GM12872 (cell line): ENCODE data around the gene TRMU.

Experiments used
- CTCF ChIP-seq: IDR thresholded peaks from 3 replicates; pipeline ENCODE4 v1.5.1; 2011; ENCODE audit warnings: low read depth, mild to moderate bottlenecking, low read length, moderate library complexity; ENCODE audit not compliant: insufficient read depth

TRMU gene

DNA sequence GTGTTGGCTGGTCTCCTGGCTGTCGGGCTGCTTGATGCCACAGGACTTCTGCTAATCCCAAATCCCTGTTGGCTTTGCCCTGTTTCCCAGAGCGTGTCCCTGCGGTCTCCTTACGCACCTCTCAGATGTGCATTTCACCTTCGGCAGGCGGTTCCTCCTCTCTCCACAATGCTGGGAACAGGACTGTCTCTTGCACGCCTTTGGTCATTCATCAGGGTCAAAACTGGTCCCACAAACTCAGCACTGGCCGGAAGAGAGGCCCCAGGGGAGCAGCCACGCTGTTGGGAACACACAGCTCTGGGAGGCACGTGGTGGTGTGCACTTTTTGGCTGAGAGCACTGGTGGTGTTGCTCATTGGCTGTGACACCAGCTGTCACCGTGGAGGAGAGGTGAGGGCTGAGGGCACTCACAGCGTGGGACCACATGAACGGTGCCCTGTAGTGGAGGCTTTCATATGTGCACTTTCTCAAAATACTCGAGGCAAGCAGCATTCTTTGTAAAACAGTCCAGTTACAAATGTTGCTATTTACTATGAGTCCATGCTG lies 15.3 kb upstream of the TRMU start:
- no peak for TF ChIP-seq CTCF

DNA sequence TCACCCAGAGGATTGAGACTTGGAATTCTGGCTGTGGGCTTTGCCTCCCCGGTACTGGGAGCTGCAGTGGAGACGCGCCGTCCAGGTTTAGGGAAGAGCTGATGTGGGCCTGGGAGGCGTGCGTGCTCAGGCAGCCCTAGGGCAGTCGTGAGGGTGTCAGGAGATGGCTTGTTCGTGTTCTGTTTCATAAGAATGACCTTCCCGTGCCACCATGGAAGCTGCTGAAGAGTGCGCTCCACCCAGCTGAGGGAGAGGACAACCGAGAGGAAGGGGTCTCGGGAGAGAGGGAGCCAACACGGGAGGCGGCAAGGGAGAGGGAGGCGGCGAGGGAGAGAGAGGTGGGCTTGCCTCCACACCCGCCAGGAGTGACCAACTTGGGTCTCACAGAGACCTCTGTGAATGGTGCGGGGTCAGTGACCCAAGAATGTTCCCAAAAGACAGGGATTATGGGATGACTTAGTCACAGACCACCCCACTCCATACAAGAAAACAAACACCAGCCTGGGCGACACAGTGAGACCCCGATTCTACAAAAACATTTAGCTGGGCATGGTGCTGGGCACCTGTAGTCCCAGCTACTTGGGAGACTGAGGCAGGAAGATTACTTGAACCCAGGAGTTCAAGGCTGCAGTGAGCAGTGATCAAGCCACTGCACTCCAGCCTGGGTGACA lies 14.7 kb upstream of the TRMU start:
- no peak for TF ChIP-seq CTCF

GRCh38 chr22:46322711-46323110 lies 12.8 kb upstream of the TRMU start:
- TF ChIP-seq CTCF: no peak

DNA sequence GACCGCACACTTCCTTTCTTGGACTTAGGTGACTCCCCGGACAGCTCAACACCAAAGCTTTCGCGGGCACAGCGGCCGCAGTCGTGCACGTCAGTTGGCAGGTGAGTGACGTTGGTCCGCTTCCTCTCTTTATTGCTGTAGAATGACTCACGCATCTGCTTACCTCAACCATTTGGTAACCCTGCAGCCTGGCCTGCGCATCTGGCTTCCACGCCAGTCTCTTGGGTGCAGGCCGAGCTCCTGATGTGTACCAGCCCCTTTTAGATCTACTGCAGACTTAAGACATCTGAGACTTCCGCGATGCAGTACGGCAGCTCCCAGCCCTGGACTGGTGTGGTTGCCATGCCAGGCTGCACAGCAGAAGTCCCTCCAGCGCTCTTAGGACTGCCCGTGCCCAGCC lies 12.4 kb upstream of the TRMU start:
- no peak for TF ChIP-seq CTCF

- TF ChIP-seq CTCF: no peak
Measured at GRCh38 chr22:46326066-46326680, 9.3 kb upstream of the TRMU start.

- no peak for TF ChIP-seq CTCF
Measured at GRCh38 chr22:46327691-46328465, 7.6 kb upstream of the TRMU start.

DNA sequence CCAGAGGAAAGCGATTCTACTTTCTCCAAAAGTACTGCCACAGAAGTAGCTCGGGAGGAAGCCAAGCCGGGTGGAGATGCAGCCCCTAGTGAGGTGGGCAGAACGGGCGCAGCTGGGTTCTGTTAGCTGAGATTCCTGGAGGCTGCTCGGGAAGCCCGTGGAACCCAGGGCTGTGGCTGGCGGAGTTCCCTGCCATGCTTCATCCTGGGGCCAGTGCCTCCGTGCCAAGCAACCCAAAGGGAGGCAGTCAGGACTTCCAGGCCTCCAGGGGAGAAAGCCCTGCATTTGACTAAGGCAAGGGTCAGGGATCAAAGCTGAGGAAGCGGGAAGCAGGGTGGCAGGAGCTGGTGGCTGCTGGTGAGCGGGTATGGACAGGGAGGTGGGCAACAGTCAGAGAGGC lies 6.7 kb upstream of the TRMU start:
- no peak for TF ChIP-seq CTCF
